Activated B cell treated with CpG ODN at 0.5 μM for 24 hours (primary cell): ENCODE results near the gene SOCS3. TPM values are rescaled to one million over a fixed set of nuclear protein-coding genes. Genes with fewer than 3 reads are reported as not detected.

Experiments
- ATAC-seq: fragments of 200-7000 bp; cut with Tn5 transposase; one replicate; pipeline ENCODE4 v1.10.0; 2021; ENCODE audit warnings: low read depth, mild to moderate bottlenecking, moderate library complexity
- CTCF ChIA-PET: fragments of 350-600 bp; sonication (Branson Sonifier 250); formaldehyde crosslinking; loops from one replicate; lab custom pipeline; 2021; ENCODE audit warnings: antibody characterized with exemption; lab: Charles Lee
- POLR2A ChIA-PET: fragments of 350-600 bp; sonication (Branson Sonifier 250); formaldehyde crosslinking; loops from one replicate; lab custom pipeline; 2021; ENCODE audit warnings: antibody characterized with exemption; lab: Charles Lee
- DNase-seq: peaks from one replicate; pipeline ENCODE4 v3.0.0; 2022
- H3K27ac Mint-ChIP-seq: one replicate; pipeline ENCODE4 v1.8.0; 2020; ENCODE audit warnings: mixed read lengths
- H3K27me3 Mint-ChIP-seq: one replicate; pipeline ENCODE4 v1.8.0; 2021; ENCODE audit warnings: mixed read lengths
- H3K36me3 Mint-ChIP-seq: one replicate; pipeline ENCODE4 v1.8.0; 2021; ENCODE audit warnings: low read depth, mixed read lengths
- H3K4me1 Mint-ChIP-seq: one replicate; pipeline ENCODE4 v1.8.0; 2021; ENCODE audit warnings: mixed read lengths
- H3K4me3 Mint-ChIP-seq: one replicate; pipeline ENCODE4 v1.8.0; 2020; ENCODE audit warnings: mild to moderate bottlenecking, mixed read lengths
- H3K9me3 Mint-ChIP-seq: one replicate; pipeline ENCODE4 v1.8.0; 2020; ENCODE audit warnings: mixed read lengths
- intact Hi-C: fragments of 100-400 bp; cut with micrococcal nuclease; formaldehyde crosslinking; loops from one replicate; pipeline ENCODE4 v1.15.1; 2024
- total RNA-seq: library from RNA; stranded (reverse); gene quantifications from 2 replicates; pipeline ENCODE4 v1.2.3, GENCODE V29; 2022
- TF ChIP-seq, protein P1 (sequence below): fragments of 200-600 bp; IDR thresholded peaks from one replicate; pipeline ENCODE4 v1.8.0; 2022; ENCODE audit warnings: antibody characterized with exemption, mild to moderate bottlenecking

The SOCS3 gene
- total RNA-seq, 1 donor from 2014 or later, result 79.9 TPM

DNA sequence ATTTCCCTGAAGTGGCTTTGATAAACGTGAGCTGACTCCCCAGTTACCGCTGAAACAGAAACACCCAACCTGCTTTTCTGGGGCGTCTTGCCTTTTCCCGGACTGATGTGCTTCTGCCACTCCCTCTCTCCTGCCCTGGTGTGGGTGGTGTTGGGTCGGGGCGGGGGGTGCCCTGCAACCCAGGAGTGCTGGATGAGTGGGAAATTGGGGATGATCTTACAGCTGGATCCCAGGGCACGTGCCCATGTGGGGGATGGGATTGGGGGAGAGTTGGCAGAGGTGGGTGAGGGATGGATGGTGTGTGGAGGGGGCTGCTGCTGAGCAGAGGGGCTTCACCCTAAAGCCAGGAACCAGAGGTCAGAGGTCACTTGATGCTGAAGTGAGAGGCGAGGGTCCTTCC is 47.0 kb upstream of the SOCS3 start:
- ChIA-PET CTCF (no interaction called here), POLR2A (no interaction called here)
- intact Hi-C loops, result no loop called here
- H3K36me3 Mint-ChIP-seq, result peaks cover 72% of the 10 kb centered on the region
- no peak overlapping the region for H3K4me3 Mint-ChIP-seq
- H3K27me3 Mint-ChIP-seq, result no peaks in the 10 kb centered on the region
- DNase-seq, result no peak
- no peak for ATAC-seq
- TF ChIP-seq, protein P1, sequence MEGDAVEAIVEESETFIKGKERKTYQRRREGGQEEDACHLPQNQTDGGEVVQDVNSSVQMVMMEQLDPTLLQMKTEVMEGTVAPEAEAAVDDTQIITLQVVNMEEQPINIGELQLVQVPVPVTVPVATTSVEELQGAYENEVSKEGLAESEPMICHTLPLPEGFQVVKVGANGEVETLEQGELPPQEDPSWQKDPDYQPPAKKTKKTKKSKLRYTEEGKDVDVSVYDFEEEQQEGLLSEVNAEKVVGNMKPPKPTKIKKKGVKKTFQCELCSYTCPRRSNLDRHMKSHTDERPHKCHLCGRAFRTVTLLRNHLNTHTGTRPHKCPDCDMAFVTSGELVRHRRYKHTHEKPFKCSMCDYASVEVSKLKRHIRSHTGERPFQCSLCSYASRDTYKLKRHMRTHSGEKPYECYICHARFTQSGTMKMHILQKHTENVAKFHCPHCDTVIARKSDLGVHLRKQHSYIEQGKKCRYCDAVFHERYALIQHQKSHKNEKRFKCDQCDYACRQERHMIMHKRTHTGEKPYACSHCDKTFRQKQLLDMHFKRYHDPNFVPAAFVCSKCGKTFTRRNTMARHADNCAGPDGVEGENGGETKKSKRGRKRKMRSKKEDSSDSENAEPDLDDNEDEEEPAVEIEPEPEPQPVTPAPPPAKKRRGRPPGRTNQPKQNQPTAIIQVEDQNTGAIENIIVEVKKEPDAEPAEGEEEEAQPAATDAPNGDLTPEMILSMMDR, result no peak
- no peak overlapping the region for H3K27ac Mint-ChIP-seq
- no peaks in the 10 kb centered on the region for H3K9me3 Mint-ChIP-seq
- H3K4me1 Mint-ChIP-seq, result peaks cover 1% of the 10 kb centered on the region

- ChIA-PET POLR2A (no interaction called here), CTCF (interaction anchor here (1.2 kb wide), 1 partner anchor 16 kb away, joined by 3 read pairs; no protein-coding TSS in a partner anchor)
- Mint-ChIP-seq H3K27ac (no peak overlapping the region), H3K36me3 (peaks cover 76% of the 10 kb centered on the region), H3K4me1 (peaks cover 1% of the 10 kb centered on the region), H3K9me3 (no peaks in the 10 kb centered on the region), H3K4me3 (no peak overlapping the region), H3K27me3 (no peaks in the 10 kb centered on the region)
- intact Hi-C loops, result no loop called here
- ATAC-seq (no peak), DNase-seq (no peak)
- TF ChIP-seq, protein P1, result no peak
Measured at GRCh38 chr17:78406396-78406795, 46.5 kb upstream of the SOCS3 start.

DNA sequence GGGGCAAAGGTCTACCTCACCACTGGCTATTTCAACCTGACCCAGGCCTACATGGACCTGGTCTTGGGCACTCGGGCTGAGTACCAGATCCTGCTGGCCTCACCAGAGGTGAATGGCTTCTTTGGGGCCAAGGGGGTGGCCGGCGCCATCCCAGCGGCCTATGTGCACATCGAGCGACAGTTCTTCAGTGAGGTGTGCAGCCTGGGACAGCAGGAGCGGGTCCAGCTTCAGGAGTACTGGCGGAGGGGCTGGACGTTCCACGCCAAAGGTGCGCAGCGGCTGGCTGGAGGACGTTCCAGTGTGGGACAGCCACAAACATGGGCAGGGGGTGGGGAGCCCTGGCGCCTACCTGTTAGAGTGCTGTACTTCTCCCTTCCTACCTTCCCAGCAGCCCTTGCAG is 43.9 kb upstream of the SOCS3 start:
- intact Hi-C loops, result no loop called here
- Mint-ChIP-seq H3K27me3 (no peaks in the 10 kb centered on the region), H3K9me3 (no peaks in the 10 kb centered on the region), H3K36me3 (peaks cover 87% of the 10 kb centered on the region), H3K4me1 (peaks cover 1% of the 10 kb centered on the region), H3K4me3 (no peak overlapping the region), H3K27ac (no peak overlapping the region)
- ChIA-PET POLR2A (no interaction called here), CTCF (interaction anchor here (0.7 kb wide), 1 partner anchor 312 kb away, joined by 3 read pairs; no protein-coding TSS in a partner anchor)
- ATAC-seq (no peak), DNase-seq (no peak)
- TF ChIP-seq, protein P1, result no peak

- ATAC-seq, result no peak
- Mint-ChIP-seq H3K4me1 (no peaks in the 10 kb centered on the region), H3K27ac (no peak overlapping the region), H3K27me3 (no peaks in the 10 kb centered on the region), H3K9me3 (no peaks in the 10 kb centered on the region), H3K36me3 (peaks cover 88% of the 10 kb centered on the region), H3K4me3 (no peak overlapping the region)
- intact Hi-C loops, result no loop called here
- TF ChIP-seq, protein P1, result no peak
- DNase-seq, result no peak
- ChIA-PET CTCF (interaction anchor here (1.2 kb wide), 1 partner anchor 41 kb away, joined by 4 read pairs; no protein-coding TSS in a partner anchor), POLR2A (no interaction called here)
Measured at GRCh38 chr17:78401891-78402290, 42.0 kb upstream of the SOCS3 start.

- H3K36me3 Mint-ChIP-seq, result peaks cover 94% of the 10 kb centered on the region
- ATAC-seq, result no peak
- intact Hi-C loops, result no loop called here
Measured at GRCh38 chr17:78401246-78401645, 41.4 kb upstream of the SOCS3 start.

More at GRCh38 chr17:78401246-78401645, 41.4 kb upstream of the SOCS3 start:
- ChIA-PET CTCF (interaction anchor here (1.2 kb wide), 1 partner anchor 40 kb away, joined by 4 read pairs; no protein-coding TSS in a partner anchor), POLR2A (interaction anchor here (0.6 kb wide), 1 partner anchor 202 kb away, joined by 3 read pairs; no protein-coding TSS in a partner anchor)
- H3K27me3 Mint-ChIP-seq, result no peaks in the 10 kb centered on the region
- DNase-seq, result no peak
- no peak overlapping the region for H3K27ac Mint-ChIP-seq
- TF ChIP-seq, protein P1, result no peak
- no peaks in the 10 kb centered on the region for H3K9me3 Mint-ChIP-seq
- no peaks in the 10 kb centered on the region for H3K4me1 Mint-ChIP-seq
- no peak overlapping the region for H3K4me3 Mint-ChIP-seq
